Measurements from ENCODE around the gene ZDHHC4.

DNA sequence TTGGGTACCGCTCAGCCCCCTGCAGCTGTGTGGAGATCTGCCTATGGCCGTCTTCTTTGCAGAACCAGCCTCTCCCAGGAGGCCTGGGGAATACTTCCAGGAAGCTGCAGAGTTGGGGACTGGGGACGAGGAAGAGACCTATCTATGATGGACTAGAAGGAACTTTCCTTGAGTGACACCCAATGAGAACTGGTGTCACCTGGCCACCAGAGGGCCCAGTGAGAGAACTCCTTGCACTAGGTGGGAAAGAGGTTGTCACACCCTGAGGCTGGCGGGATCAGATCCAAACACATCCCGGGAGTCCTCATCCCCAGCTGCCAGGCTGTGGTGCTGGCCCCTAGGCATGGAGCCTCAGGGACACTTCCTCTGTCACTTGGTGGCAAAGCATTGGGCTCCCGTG is 21.1 kb upstream of the ZDHHC4 start:
- TF ChIP-seq EZH2phosphoT487 (IDR thresholded peaks at IDR 0.05; ENCODE audit: borderline replicate concordance, low read depth), result no peak
- TF ChIP-seq, protein P1, sequence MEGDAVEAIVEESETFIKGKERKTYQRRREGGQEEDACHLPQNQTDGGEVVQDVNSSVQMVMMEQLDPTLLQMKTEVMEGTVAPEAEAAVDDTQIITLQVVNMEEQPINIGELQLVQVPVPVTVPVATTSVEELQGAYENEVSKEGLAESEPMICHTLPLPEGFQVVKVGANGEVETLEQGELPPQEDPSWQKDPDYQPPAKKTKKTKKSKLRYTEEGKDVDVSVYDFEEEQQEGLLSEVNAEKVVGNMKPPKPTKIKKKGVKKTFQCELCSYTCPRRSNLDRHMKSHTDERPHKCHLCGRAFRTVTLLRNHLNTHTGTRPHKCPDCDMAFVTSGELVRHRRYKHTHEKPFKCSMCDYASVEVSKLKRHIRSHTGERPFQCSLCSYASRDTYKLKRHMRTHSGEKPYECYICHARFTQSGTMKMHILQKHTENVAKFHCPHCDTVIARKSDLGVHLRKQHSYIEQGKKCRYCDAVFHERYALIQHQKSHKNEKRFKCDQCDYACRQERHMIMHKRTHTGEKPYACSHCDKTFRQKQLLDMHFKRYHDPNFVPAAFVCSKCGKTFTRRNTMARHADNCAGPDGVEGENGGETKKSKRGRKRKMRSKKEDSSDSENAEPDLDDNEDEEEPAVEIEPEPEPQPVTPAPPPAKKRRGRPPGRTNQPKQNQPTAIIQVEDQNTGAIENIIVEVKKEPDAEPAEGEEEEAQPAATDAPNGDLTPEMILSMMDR (IDR thresholded peaks at IDR 0.05), result no peak; the same call in 1 of the 2 replicates
- TF ChIP-seq EP300 (IDR thresholded peaks at IDR 0.05; ENCODE audit: borderline replicate concordance in 1 of 2, low read depth in 1 of 2, low read length in 1 of 2), result no peak
- TF ChIP-seq, protein P2, sequence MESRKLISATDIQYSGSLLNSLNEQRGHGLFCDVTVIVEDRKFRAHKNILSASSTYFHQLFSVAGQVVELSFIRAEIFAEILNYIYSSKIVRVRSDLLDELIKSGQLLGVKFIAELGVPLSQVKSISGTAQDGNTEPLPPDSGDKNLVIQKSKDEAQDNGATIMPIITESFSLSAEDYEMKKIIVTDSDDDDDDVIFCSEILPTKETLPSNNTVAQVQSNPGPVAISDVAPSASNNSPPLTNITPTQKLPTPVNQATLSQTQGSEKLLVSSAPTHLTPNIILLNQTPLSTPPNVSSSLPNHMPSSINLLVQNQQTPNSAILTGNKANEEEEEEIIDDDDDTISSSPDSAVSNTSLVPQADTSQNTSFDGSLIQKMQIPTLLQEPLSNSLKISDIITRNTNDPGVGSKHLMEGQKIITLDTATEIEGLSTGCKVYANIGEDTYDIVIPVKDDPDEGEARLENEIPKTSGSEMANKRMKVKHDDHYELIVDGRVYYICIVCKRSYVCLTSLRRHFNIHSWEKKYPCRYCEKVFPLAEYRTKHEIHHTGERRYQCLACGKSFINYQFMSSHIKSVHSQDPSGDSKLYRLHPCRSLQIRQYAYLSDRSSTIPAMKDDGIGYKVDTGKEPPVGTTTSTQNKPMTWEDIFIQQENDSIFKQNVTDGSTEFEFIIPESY (IDR thresholded peaks at IDR 0.05; ENCODE audit: borderline replicate concordance, low read depth), result no peak
- no peak for TF ChIP-seq POLR2AphosphoS5 (IDR thresholded peaks at IDR 0.05; ENCODE audit: low read depth, low read length)
- no peak for TF ChIP-seq SMC3 (IDR thresholded peaks at IDR 0.05; ENCODE audit: low read depth, low read length)
